Measurements from ENCODE around the gene USP46. TPM values are rescaled to one million over a fixed set of nuclear protein-coding genes. Genes with fewer than 3 reads are reported as not detected.

Gene USP46
- total RNA-seq, 1 experiment from 2014 or later, result 15.5 TPM

GRCh38 chr4:52576961-52577623 is 82.0 kb downstream of the USP46 start:
- H3K27me3 ChIP-seq (ENCODE audit: control insufficient read depth, insufficient read depth, low read length), result peaks cover 2% of the 10 kb centered on the region; the same call in 1 of the 2 replicates
- H3K36me3 ChIP-seq (ENCODE audit: control insufficient read depth, insufficient read depth, low read length), result no peaks in the 10 kb centered on the region
- CTCF ChIA-PET, result no interaction called here
- in situ Hi-C loops (cut with HindIII; ENCODE audit: low pct_unique_long_range_greater_than_20kb, low sequenced_read_pairs) (no loop called here), intact Hi-C loops (cut with micrococcal nuclease; ENCODE audit: unreplicated experiment) (no loop called here)
- H3K27ac ChIP-seq (ENCODE audit: low read length), result no peak overlapping the region
- H3K9me3 ChIP-seq (ENCODE audit: control insufficient read depth, insufficient read depth, low read depth, low read length), result no peaks in the 10 kb centered on the region
- no peak for TF ChIP-seq POLR2AphosphoS5 (IDR thresholded peaks at IDR 0.05; ENCODE audit: low read depth, low read length)
- TF ChIP-seq REST (IDR thresholded peaks at IDR 0.05; ENCODE audit: insufficient read depth in 1 of 2, low read depth in 2 of 2, low read length in 1 of 2), result no peak
- no peak for TF ChIP-seq CTCF (IDR thresholded peaks at IDR 0.05)
- no peak for TF ChIP-seq TCF7L2 (IDR thresholded peaks at IDR 0.05; ENCODE audit: low read depth, low read length)
- no peak for TF ChIP-seq SIN3A (IDR thresholded peaks at IDR 0.05; ENCODE audit: borderline replicate concordance, insufficient read depth, low read depth, low read length)
- DNase-seq (ENCODE audit: low read depth, low spot score), result no peak
- H3K4me1 ChIP-seq (ENCODE audit: control insufficient read depth, insufficient read depth, low read length), result no peaks in the 10 kb centered on the region
- POLR2A ChIA-PET, result no interaction called here
- BruUV-seq (replicated peaks), result no TSS peak
- no peak for ATAC-seq
- no peak overlapping the region for H3K4me3 ChIP-seq (ENCODE audit: low read depth in 2 of 2, low read length in 2 of 2)

GRCh38 chr4:52576326-52576725 is 82.8 kb downstream of the USP46 start:
- TF ChIP-seq POLR2AphosphoS5 (IDR thresholded peaks at IDR 0.05; ENCODE audit: low read depth, low read length) (no peak), REST (IDR thresholded peaks at IDR 0.05; ENCODE audit: insufficient read depth in 1 of 2, low read depth in 2 of 2, low read length in 1 of 2) (no peak), CTCF (IDR thresholded peaks at IDR 0.05) (no peak), TCF7L2 (IDR thresholded peaks at IDR 0.05; ENCODE audit: low read depth, low read length) (no peak), SIN3A (IDR thresholded peaks at IDR 0.05; ENCODE audit: borderline replicate concordance, insufficient read depth, low read depth, low read length) (no peak)
- CTCF ChIA-PET, result no interaction called here
- H3K4me3 ChIP-seq (ENCODE audit: low read depth in 2 of 2, low read length in 2 of 2), result no peak overlapping the region
- H3K27me3 ChIP-seq (ENCODE audit: control insufficient read depth, insufficient read depth, low read length), result peaks cover 2% of the 10 kb centered on the region; the same call in 1 of the 2 replicates
- H3K9me3 ChIP-seq (ENCODE audit: control insufficient read depth, insufficient read depth, low read depth, low read length), result no peaks in the 10 kb centered on the region
- no peak for DNase-seq (ENCODE audit: low read depth, low spot score)
- no TSS peak for BruUV-seq (replicated peaks)
- H3K4me1 ChIP-seq (ENCODE audit: control insufficient read depth, insufficient read depth, low read length), result no peaks in the 10 kb centered on the region
- in situ Hi-C loops (cut with HindIII; ENCODE audit: low pct_unique_long_range_greater_than_20kb, low sequenced_read_pairs) (no loop called here), intact Hi-C loops (cut with micrococcal nuclease; ENCODE audit: unreplicated experiment) (no loop called here)
- POLR2A ChIA-PET, result no interaction called here
- no peaks in the 10 kb centered on the region for H3K36me3 ChIP-seq (ENCODE audit: control insufficient read depth, insufficient read depth, low read length)
- H3K27ac ChIP-seq (ENCODE audit: low read length), result no peak overlapping the region
- ATAC-seq, result no peak
